ENCODE data around the gene FKBP7.

FKBP7 gene

GRCh38 chr2:178455947-178456346 is 22.5 kb downstream of the FKBP7 start:
- H3K9me3 ChIP-seq (ENCODE audit: severe bottlenecking), result no peaks in the 10 kb centered on the region
- TF ChIP-seq CTCF (IDR thresholded peaks at IDR 0.05; ENCODE audit: poor library complexity, severe bottlenecking), result no peak
- ATAC-seq (ENCODE audit: low read depth) (no peak), DNase-seq (ENCODE audit: low spot score) (no peak)
- no peaks in the 10 kb centered on the region for H3K36me3 ChIP-seq (ENCODE audit: low read depth)
- H3K27me3 ChIP-seq (ENCODE audit: insufficient read depth, poor library complexity, severe bottlenecking), result no peaks in the 10 kb centered on the region
- H3K4me3 ChIP-seq (ENCODE audit: severe bottlenecking), result no peak overlapping the region
- no peak overlapping the region for H3K27ac ChIP-seq (ENCODE audit: poor library complexity, severe bottlenecking)
- no peaks in the 10 kb centered on the region for H3K4me1 ChIP-seq (ENCODE audit: insufficient read depth, poor library complexity, severe bottlenecking)

DNA sequence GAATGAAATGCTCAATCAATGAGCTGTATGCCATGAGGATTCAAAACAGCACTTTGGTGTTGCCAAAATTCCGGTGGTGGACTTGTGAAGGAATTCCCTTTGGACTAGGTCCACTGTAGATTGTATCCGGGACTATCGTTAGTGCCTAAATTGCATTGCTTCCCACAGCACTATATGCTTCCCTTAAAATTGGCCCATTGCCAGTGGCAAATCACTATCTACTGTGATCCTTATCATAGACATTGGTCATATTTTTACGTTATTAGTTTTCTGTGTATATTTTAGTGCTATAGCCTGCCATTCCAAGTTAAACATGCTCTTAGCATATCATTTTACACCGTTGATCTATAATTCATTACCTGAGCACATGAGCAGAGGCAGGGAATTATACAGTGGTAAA is 25.5 kb downstream of the FKBP7 start:
- H3K9me3 ChIP-seq (ENCODE audit: severe bottlenecking), result no peaks in the 10 kb centered on the region
- H3K36me3 ChIP-seq (ENCODE audit: low read depth), result peaks cover 20% of the 10 kb centered on the region
- H3K4me3 ChIP-seq (ENCODE audit: severe bottlenecking), result no peak overlapping the region
- H3K27me3 ChIP-seq (ENCODE audit: insufficient read depth, poor library complexity, severe bottlenecking), result no peaks in the 10 kb centered on the region
- TF ChIP-seq CTCF (IDR thresholded peaks at IDR 0.05; ENCODE audit: poor library complexity, severe bottlenecking), result no peak
- no peak overlapping the region for H3K27ac ChIP-seq (ENCODE audit: poor library complexity, severe bottlenecking)
- H3K4me1 ChIP-seq (ENCODE audit: insufficient read depth, poor library complexity, severe bottlenecking), result peaks cover 10% of the 10 kb centered on the region
- DNase-seq (ENCODE audit: low spot score) (no peak), ATAC-seq (ENCODE audit: low read depth) (no peak)

DNA sequence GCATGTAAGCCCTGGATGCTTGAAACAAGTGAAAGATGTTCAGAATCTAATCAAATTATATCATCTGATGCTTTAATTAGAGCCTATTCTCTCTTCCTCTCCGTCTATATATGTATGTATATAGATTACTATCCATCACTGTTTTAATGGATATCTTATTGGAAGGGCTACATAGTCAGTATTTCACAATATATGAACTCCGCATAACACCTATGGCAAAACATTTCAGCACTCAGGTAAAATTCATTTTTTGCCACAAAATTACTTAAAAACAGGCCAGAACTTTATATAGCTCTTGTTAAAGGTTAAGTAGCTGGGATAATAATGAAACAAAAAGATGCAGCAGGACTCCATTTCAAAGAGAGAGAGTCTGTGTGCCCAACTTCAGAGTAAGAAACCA is 26.1 kb downstream of the FKBP7 start:
- TF ChIP-seq CTCF (IDR thresholded peaks at IDR 0.05; ENCODE audit: poor library complexity, severe bottlenecking), result no peak
- Histone ChIP-seq H3K9me3 (ENCODE audit: severe bottlenecking) (no peaks in the 10 kb centered on the region), H3K4me1 (ENCODE audit: insufficient read depth, poor library complexity, severe bottlenecking) (peaks cover 10% of the 10 kb centered on the region), H3K4me3 (ENCODE audit: severe bottlenecking) (no peak overlapping the region), H3K27me3 (ENCODE audit: insufficient read depth, poor library complexity, severe bottlenecking) (no peaks in the 10 kb centered on the region), H3K27ac (ENCODE audit: poor library complexity, severe bottlenecking) (no peak overlapping the region), H3K36me3 (ENCODE audit: low read depth) (peaks cover 25% of the 10 kb centered on the region)
- DNase-seq (ENCODE audit: low spot score), result no peak
- no peak for ATAC-seq (ENCODE audit: low read depth)

DNA sequence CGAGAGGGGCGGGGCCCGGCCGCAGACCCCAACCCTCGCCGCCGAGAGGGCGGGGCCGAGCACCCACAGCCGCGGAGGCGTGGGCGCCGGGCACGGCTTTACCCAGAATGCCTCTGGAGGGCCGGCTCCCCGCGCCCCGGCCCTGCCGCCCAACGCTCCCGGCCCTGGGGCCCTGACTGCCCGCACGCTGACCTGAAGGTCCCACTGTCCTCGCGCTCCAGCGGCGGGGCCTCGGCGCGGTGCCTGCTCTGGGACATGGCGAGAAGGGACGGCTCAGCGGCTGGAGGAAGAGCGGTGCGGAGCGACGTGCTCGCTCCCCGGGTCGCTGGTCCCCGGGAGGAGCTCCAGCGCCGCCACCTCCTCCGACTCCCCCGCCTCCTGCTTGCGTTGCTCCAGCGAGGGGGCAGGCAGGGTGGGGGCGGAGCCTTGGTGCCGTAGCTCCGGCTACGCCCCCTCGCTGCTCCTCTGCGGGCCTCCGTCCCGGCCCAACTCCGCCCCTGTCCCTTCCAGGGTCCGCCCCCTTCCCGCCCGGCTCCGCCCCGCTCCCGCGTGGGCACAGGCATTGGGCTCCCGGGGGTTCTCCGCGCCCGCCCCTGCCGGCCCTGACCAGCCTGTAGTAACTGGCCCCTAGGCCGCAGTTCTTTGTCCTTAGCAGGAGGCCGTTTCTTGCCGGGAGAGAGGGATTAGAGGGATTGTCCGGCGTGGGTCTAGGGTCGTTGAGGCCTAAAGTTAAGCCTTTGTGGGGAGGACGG is 27.4 kb downstream of the FKBP7 start, which contains the start of the genes PJVK and PRKRA:
Gene PJVK, plus strand, starts transcription at position 605 of the 752 bp plus-strand sequence. CDS start 2,032 bp downstream, outside the sequence.
Gene PRKRA, minus strand, starts transcription at position 402 of the 752 bp plus-strand sequence. Its CDS starts 145 bp downstream, at position 257.
- peak; percentile 8 for TF ChIP-seq CTCF (IDR thresholded peaks at IDR 0.05; ENCODE audit: poor library complexity, severe bottlenecking)
- Histone ChIP-seq H3K27me3 (ENCODE audit: insufficient read depth, poor library complexity, severe bottlenecking) (no peaks in the 10 kb centered on the region), H3K4me3 (ENCODE audit: severe bottlenecking) (peak within 1 kb of the TSS; percentile 79)

GRCh38 chr2:178450524-178450773 is 28.0 kb downstream of the FKBP7 start:
- DNase-seq (ENCODE audit: low spot score) (no peak), ATAC-seq (ENCODE audit: low read depth) (peak; percentile 45)
- Histone ChIP-seq H3K27me3 (ENCODE audit: insufficient read depth, poor library complexity, severe bottlenecking) (no peaks in the 10 kb centered on the region), H3K4me1 (ENCODE audit: insufficient read depth, poor library complexity, severe bottlenecking) (peaks cover 10% of the 10 kb centered on the region), H3K4me3 (ENCODE audit: severe bottlenecking) (peak overlapping the region; percentile 79), H3K9me3 (ENCODE audit: severe bottlenecking) (no peaks in the 10 kb centered on the region), H3K27ac (ENCODE audit: poor library complexity, severe bottlenecking) (peak overlapping the region; percentile 55), H3K36me3 (ENCODE audit: low read depth) (peaks cover 41% of the 10 kb centered on the region)
- TF ChIP-seq CTCF (IDR thresholded peaks at IDR 0.05; ENCODE audit: poor library complexity, severe bottlenecking), result no peak

More for the DNA sequence above, 27.4 kb downstream of the FKBP7 start, which contains the start of the genes PJVK and PRKRA:
- no peaks in the 10 kb centered on the region for H3K9me3 ChIP-seq (ENCODE audit: severe bottlenecking)
- peak within 1 kb of the TSS; percentile 55 for H3K27ac ChIP-seq (ENCODE audit: poor library complexity, severe bottlenecking)
- DNase-seq (ENCODE audit: low spot score) (peak; percentile 93), ATAC-seq (ENCODE audit: low read depth) (peak; percentile 91)
- peaks cover 10% of the 10 kb centered on the region for H3K4me1 ChIP-seq (ENCODE audit: insufficient read depth, poor library complexity, severe bottlenecking)
- peaks cover 36% of the 10 kb centered on the region for H3K36me3 ChIP-seq (ENCODE audit: low read depth)
